GM12878 (cell line): Measurements from ENCODE around the gene TMTC1. TPM values are rescaled to one million over a fixed set of nuclear protein-coding genes. Genes with fewer than 3 reads are reported as not detected.

ENCODE experiments used
- HSF1 ChIP-seq: fragments of 150-350 bp; IDR thresholded peaks from 2 replicates; pipeline ENCODE4 v1.6.1; 2014; ENCODE audit warnings: mild to moderate bottlenecking, low read depth, low read length
- KDM1A ChIP-seq: fragments of 200-600 bp; sonication (generic); IDR thresholded peaks from 2 replicates; pipeline ENCODE4 v1.6.1; 2016; ENCODE audit warnings: borderline replicate concordance
- MEF2A ChIP-seq: IDR thresholded peaks from 2 replicates; pipeline ENCODE4 v1.6.1; 2011; ENCODE audit warnings: low read depth, mild to moderate bottlenecking, low read length, moderate library complexity; ENCODE audit not compliant: insufficient read depth
- RELB ChIP-seq: fragments of 450-650 bp; IDR thresholded peaks from 2 replicates; pipeline ENCODE4 v1.6.1; 2017; ENCODE audit warnings: low read depth, mild to moderate bottlenecking, moderate library complexity
- polyA plus RNA-seq, 11 experiments: library from polyadenylated mRNA; depleted of rRNA in 4 of 11; unstranded in 6 of 11; stranded (reverse) in 5 of 11; fragments of >200 nt; fragmentation: Nextera tagmentation in 4 of 11; fragmentation: Illumina TruSeq in 1 of 11; extraction: Ambion mirVana in 4 of 11; extraction: Trizol in 1 of 11; gene quantifications; 1 replicate in 1 of 11; 2 replicates in 10 of 11; pipeline versions ENCODE4 v1.2.1 to v1.2.3, GENCODE V29; 2011 to 2016; ENCODE audit warnings: inconsistent platforms in 2 of 11, missing spikeins in 2 of 11, low read depth in 1 of 11
- total RNA-seq, 4 experiments: library from RNA; depleted of rRNA in 3 of 4; stranded (reverse); fragments of >200 nt in 3 of 4; fragmentation: Illumina TruSeq in 1 of 4; extraction: Trizol in 1 of 4; gene quantifications; 2 replicates each; pipeline versions ENCODE4 v1.2.1 to v1.2.3, GENCODE V29; 2013 to 2021
- TF ChIP-seq, protein P1 (sequence below): fragments of 450-650 bp; formaldehyde crosslinking; IDR thresholded peaks from 2 replicates; pipeline ENCODE4 v1.4.0; 2022; ENCODE audit warnings: mild to moderate bottlenecking, moderate library complexity

The TMTC1 gene
- total and polyA plus RNA-seq, 10 of the 15 experiments (the other 5 are each of a cell fraction or from before 2014, with no cell fraction given), result 0.10 to 20.9 (median 0.57) TPM

GRCh38 chr12:29796823-29797263, 13.1 kb upstream of the TMTC1 start (continued):
- no peak for TF ChIP-seq HSF1
- TF ChIP-seq MEF2A, result no peak
- TF ChIP-seq, protein P1, sequence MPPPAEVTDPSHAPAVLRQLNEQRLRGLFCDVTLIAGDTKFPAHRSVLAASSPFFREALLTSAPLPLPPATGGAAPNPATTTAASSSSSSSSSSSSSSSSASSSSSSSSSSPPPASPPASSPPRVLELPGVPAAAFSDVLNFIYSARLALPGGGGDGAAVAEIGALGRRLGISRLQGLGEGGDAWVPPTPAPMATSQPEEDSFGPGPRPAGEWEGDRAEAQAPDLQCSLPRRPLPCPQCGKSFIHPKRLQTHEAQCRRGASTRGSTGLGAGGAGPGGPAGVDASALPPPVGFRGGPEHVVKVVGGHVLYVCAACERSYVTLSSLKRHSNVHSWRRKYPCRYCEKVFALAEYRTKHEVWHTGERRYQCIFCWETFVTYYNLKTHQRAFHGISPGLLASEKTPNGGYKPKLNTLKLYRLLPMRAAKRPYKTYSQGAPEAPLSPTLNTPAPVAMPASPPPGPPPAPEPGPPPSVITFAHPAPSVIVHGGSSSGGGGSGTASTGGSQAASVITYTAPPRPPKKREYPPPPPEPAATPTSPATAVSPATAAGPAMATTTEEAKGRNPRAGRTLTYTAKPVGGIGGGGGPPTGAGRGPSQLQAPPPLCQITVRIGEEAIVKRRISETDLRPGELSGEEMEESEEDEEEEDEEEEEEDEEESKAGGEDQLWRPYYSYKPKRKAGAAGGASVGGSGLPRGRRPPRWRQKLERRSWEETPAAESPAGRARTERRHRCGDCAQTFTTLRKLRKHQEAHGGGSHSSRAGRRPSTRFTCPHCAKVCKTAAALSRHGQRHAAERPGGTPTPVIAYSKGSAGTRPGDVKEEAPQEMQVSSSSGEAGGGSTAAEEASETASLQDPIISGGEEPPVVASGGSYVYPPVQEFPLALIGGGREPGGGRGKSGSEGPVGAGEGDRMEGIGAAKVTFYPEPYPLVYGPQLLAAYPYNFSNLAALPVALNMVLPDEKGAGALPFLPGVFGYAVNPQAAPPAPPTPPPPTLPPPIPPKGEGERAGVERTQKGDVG, result no peak
- TF ChIP-seq KDM1A, result no peak
- no peak for TF ChIP-seq RELB
- TF ChIP-seq, all 136 proteins: peak for 0
